Measurements from ENCODE around the gene ANK2.

ANK2 gene

DNA sequence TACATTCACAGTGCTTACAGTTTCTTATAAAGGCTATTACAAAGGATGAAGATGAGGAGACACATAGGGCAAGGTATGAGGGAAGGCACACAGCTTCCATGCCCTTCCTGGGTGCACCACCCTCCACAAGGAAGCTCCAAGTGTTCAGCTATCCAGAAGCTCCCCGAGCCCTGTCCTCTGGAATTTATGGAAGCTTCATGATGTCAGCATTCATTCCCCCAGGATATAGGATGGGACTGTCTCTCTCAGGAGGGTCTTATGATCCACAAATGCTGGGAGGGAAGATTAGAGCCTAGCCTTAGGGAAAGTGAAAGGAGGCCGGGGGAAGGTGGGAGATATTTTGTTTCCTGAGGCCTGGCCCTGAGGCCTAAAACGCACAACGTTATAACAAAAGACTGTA is 236.0 kb downstream of the ANK2 start:
- Histone ChIP-seq H3K23ac (ENCODE audit: low read length in 2 of 2) (no peak overlapping the region), H4K91ac (ENCODE audit: low read length) (no peak overlapping the region), H3K4me3 (ENCODE audit: insufficient read depth in 1 of 2, low read depth in 1 of 2, low read length in 2 of 2) (no peak overlapping the region), H3K9me3 (ENCODE audit: control insufficient read depth, low read length) (no peaks in the 10 kb centered on the region), H2BK12ac (ENCODE audit: low read length in 2 of 2) (no peak overlapping the region), H3K18ac (ENCODE audit: low read depth in 1 of 2, low read length in 2 of 2) (no peak overlapping the region), H3K9ac (ENCODE audit: low read length) (no peak overlapping the region), H2BK120ac (ENCODE audit: low read depth, low read length) (no peak overlapping the region), H2AK5ac (ENCODE audit: low read length, severe bottlenecking) (no peak overlapping the region), H3K79me1 (replicated peaks; ENCODE audit: low read length, poor library complexity, severe bottlenecking) (no peaks in the 10 kb centered on the region), H3K27ac (ENCODE audit: low read length, poor library complexity, severe bottlenecking) (no peak overlapping the region), H4K8ac (ENCODE audit: low read length) (no peak overlapping the region), H2BK5ac (ENCODE audit: low read depth, low read length, poor library complexity, severe bottlenecking) (no peak overlapping the region), H3K36me3 (ENCODE audit: control insufficient read depth in 1 of 2, insufficient read depth in 2 of 2, low read depth in 1 of 2, low read length in 2 of 2) (peaks cover 3 to 5% of the 10 kb centered on the region in 2 experiments), H2AFZ (ENCODE audit: low read depth, low read length) (no peak overlapping the region), H2BK15ac (ENCODE audit: low read depth, poor library complexity, severe bottlenecking) (no peak overlapping the region), H3K4ac (ENCODE audit: low read depth in 1 of 2, low read length in 2 of 2) (no peak overlapping the region), H3K4me1 (ENCODE audit: control insufficient read depth, insufficient read depth, low read depth, low read length) (no peaks in the 10 kb centered on the region), H3K27me3 (ENCODE audit: control insufficient read depth in 1 of 2, insufficient read depth in 1 of 2, low read length in 2 of 2) (no peaks in the 10 kb centered on the region), H3K14ac (ENCODE audit: low read length in 2 of 2) (no peak overlapping the region), H3K4me2 (ENCODE audit: low read length, poor library complexity, severe bottlenecking) (no peak overlapping the region)
- no peak for DNase-seq
- 90% methylated on average over 2 of the region's 4 CpGs for WGBS

DNA sequence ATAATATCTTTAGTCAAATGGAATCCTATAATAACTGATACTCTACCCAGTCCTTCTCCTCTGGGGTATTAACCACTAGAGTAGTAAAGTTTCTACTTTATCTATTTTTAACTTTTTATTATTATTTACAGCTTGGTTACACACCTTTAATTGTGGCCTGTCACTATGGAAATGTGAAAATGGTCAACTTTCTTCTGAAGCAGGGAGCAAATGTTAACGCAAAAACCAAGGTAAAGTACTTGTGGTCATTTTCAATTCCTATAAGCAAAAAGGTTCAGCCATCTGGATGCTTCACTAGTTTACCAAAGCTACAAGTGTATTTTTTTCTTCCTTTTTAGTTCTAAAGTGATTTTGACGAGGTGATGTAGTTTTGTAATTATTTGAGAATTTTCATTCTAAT is 238.8 kb downstream of the ANK2 start:
- Histone ChIP-seq H3K23ac (ENCODE audit: low read length in 2 of 2) (no peak overlapping the region), H2AK5ac (ENCODE audit: low read length, severe bottlenecking) (no peak overlapping the region)
- WGBS = 100% methylated on average over 1 of the region's 2 CpGs

DNA sequence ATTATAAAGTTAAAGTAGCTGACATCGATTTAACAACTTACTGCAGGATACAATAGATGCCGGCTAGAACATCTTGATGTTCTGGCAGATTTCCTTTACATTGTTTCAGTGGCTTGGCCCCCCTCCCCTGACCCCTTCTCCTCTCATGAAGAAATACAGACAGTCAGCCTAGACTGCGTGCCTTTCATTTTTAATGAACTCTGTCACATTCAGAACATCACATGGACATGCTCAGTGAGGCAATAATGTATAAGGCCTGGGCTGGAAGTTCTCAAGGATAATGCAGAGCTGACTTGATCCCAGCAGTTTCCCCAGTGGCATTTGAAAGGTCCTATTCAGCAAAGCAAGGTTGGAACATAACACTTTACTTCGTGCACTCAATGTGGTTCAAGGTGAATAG is 239.2 kb downstream of the ANK2 start:
- no peak overlapping the region for H2AFZ ChIP-seq (ENCODE audit: low read depth, low read length)

More for the DNA sequence above, 238.8 kb downstream of the ANK2 start:
- Histone ChIP-seq H3K4ac (ENCODE audit: low read depth in 1 of 2, low read length in 2 of 2) (no peak overlapping the region), H3K4me2 (ENCODE audit: low read length, poor library complexity, severe bottlenecking) (no peak overlapping the region), H3K4me1 (ENCODE audit: control insufficient read depth, insufficient read depth, low read depth, low read length) (peaks cover 5% of the 10 kb centered on the region), H2BK12ac (ENCODE audit: low read length in 2 of 2) (no peak overlapping the region), H3K27me3 (ENCODE audit: control insufficient read depth in 1 of 2, insufficient read depth in 1 of 2, low read length in 2 of 2) (no peaks in the 10 kb centered on the region), H3K79me1 (replicated peaks; ENCODE audit: low read length, poor library complexity, severe bottlenecking) (no peaks in the 10 kb centered on the region), H2BK15ac (ENCODE audit: low read depth, poor library complexity, severe bottlenecking) (no peak overlapping the region), H4K91ac (ENCODE audit: low read length) (no peak overlapping the region), H3K14ac (ENCODE audit: low read length in 2 of 2) (no peak overlapping the region), H3K9me3 (ENCODE audit: control insufficient read depth, low read length) (no peaks in the 10 kb centered on the region), H3K4me3 (ENCODE audit: insufficient read depth in 1 of 2, low read depth in 1 of 2, low read length in 2 of 2) (no peak overlapping the region), H4K8ac (ENCODE audit: low read length) (no peak overlapping the region), H2AFZ (ENCODE audit: low read depth, low read length) (no peak overlapping the region), H3K27ac (ENCODE audit: low read length, poor library complexity, severe bottlenecking) (no peak overlapping the region), H3K18ac (ENCODE audit: low read depth in 1 of 2, low read length in 2 of 2) (no peak overlapping the region), H2BK5ac (ENCODE audit: low read depth, low read length, poor library complexity, severe bottlenecking) (no peak overlapping the region), H3K36me3 (ENCODE audit: control insufficient read depth in 1 of 2, insufficient read depth in 2 of 2, low read depth in 1 of 2, low read length in 2 of 2) (peaks cover 3 to 5% of the 10 kb centered on the region in 2 experiments), H2BK120ac (ENCODE audit: low read depth, low read length) (no peak overlapping the region), H3K9ac (ENCODE audit: low read length) (no peak overlapping the region)
- DNase-seq = no peak

DNA sequence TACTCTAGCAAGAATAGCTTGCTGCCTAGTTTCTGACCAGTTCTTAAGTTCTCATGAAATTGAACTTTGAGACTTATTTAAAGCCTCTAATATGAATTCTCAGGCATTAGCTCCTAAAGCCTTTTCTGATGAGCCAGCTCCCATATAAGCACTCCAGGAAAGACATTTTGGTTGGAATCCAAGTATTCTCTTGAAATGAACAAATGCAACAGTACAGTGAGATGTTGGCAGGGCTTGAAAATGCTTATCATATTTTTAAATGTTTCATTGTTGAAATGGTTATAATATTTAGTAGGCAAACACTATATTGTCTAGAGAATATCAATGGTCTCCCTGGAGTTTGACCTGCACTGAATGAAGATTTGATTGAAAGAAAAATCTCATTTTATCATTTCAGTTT is 240.3 kb downstream of the ANK2 start:
- Histone ChIP-seq H3K36me3 (ENCODE audit: control insufficient read depth in 1 of 2, insufficient read depth in 2 of 2, low read depth in 1 of 2, low read length in 2 of 2) (peaks cover 3 to 5% of the 10 kb centered on the region in 2 experiments), H3K27me3 (ENCODE audit: control insufficient read depth in 1 of 2, insufficient read depth in 1 of 2, low read length in 2 of 2) (no peaks in the 10 kb centered on the region), H3K14ac (ENCODE audit: low read length in 2 of 2) (no peak overlapping the region), H4K8ac (ENCODE audit: low read length) (no peak overlapping the region), H2AK5ac (ENCODE audit: low read length, severe bottlenecking) (no peak overlapping the region), H3K23ac (ENCODE audit: low read length in 2 of 2) (no peak overlapping the region), H3K4me1 (ENCODE audit: control insufficient read depth, insufficient read depth, low read depth, low read length) (peaks cover 5% of the 10 kb centered on the region), H2BK15ac (ENCODE audit: low read depth, poor library complexity, severe bottlenecking) (no peak overlapping the region), H3K27ac (ENCODE audit: low read length, poor library complexity, severe bottlenecking) (no peak overlapping the region), H3K4me3 (ENCODE audit: insufficient read depth in 1 of 2, low read depth in 1 of 2, low read length in 2 of 2) (no peak overlapping the region), H2BK5ac (ENCODE audit: low read depth, low read length, poor library complexity, severe bottlenecking) (no peak overlapping the region), H3K9me3 (ENCODE audit: control insufficient read depth, low read length) (no peaks in the 10 kb centered on the region), H3K4ac (ENCODE audit: low read depth in 1 of 2, low read length in 2 of 2) (no peak overlapping the region), H2BK120ac (ENCODE audit: low read depth, low read length) (no peak overlapping the region), H2AFZ (ENCODE audit: low read depth, low read length) (no peak overlapping the region), H4K91ac (ENCODE audit: low read length) (no peak overlapping the region), H3K9ac (ENCODE audit: low read length) (no peak overlapping the region), H2BK12ac (ENCODE audit: low read length in 2 of 2) (no peak overlapping the region), H3K18ac (ENCODE audit: low read depth in 1 of 2, low read length in 2 of 2) (no peak overlapping the region), H3K79me1 (replicated peaks; ENCODE audit: low read length, poor library complexity, severe bottlenecking) (no peaks in the 10 kb centered on the region), H3K4me2 (ENCODE audit: low read length, poor library complexity, severe bottlenecking) (no peak overlapping the region)
- DNase-seq = no peak

More for the DNA sequence above, 239.2 kb downstream of the ANK2 start:
- Histone ChIP-seq H2BK15ac (ENCODE audit: low read depth, poor library complexity, severe bottlenecking) (no peak overlapping the region), H3K9ac (ENCODE audit: low read length) (no peak overlapping the region), H3K27ac (ENCODE audit: low read length, poor library complexity, severe bottlenecking) (no peak overlapping the region), H2BK5ac (ENCODE audit: low read depth, low read length, poor library complexity, severe bottlenecking) (no peak overlapping the region), H3K4ac (ENCODE audit: low read depth in 1 of 2, low read length in 2 of 2) (no peak overlapping the region), H3K27me3 (ENCODE audit: control insufficient read depth in 1 of 2, insufficient read depth in 1 of 2, low read length in 2 of 2) (no peaks in the 10 kb centered on the region), H3K4me1 (ENCODE audit: control insufficient read depth, insufficient read depth, low read depth, low read length) (peaks cover 5% of the 10 kb centered on the region), H2BK120ac (ENCODE audit: low read depth, low read length) (no peak overlapping the region), H3K36me3 (ENCODE audit: control insufficient read depth in 1 of 2, insufficient read depth in 2 of 2, low read depth in 1 of 2, low read length in 2 of 2) (peaks cover 3 to 5% of the 10 kb centered on the region in 2 experiments), H2AK5ac (ENCODE audit: low read length, severe bottlenecking) (no peak overlapping the region), H3K14ac (ENCODE audit: low read length in 2 of 2) (no peak overlapping the region), H3K9me3 (ENCODE audit: control insufficient read depth, low read length) (no peaks in the 10 kb centered on the region), H3K79me1 (replicated peaks; ENCODE audit: low read length, poor library complexity, severe bottlenecking) (no peaks in the 10 kb centered on the region), H3K4me3 (ENCODE audit: insufficient read depth in 1 of 2, low read depth in 1 of 2, low read length in 2 of 2) (no peak overlapping the region), H4K91ac (ENCODE audit: low read length) (no peak overlapping the region), H3K23ac (ENCODE audit: low read length in 2 of 2) (no peak overlapping the region), H4K8ac (ENCODE audit: low read length) (no peak overlapping the region), H2BK12ac (ENCODE audit: low read length in 2 of 2) (no peak overlapping the region), H3K4me2 (ENCODE audit: low read length, poor library complexity, severe bottlenecking) (no peak overlapping the region), H3K18ac (ENCODE audit: low read depth in 1 of 2, low read length in 2 of 2) (no peak overlapping the region)
- WGBS = 90% methylated on average over 3 of the region's 4 CpGs
- DNase-seq = no peak

Data from mesenchymal stem cell (in vitro differentiated cells and primary cell).